ENCODE measurements around the gene ACY1.
A peak's percentile ranks its signal among the peaks of the same experiment; 100 is the strongest.

ACY1 gene

DNA sequence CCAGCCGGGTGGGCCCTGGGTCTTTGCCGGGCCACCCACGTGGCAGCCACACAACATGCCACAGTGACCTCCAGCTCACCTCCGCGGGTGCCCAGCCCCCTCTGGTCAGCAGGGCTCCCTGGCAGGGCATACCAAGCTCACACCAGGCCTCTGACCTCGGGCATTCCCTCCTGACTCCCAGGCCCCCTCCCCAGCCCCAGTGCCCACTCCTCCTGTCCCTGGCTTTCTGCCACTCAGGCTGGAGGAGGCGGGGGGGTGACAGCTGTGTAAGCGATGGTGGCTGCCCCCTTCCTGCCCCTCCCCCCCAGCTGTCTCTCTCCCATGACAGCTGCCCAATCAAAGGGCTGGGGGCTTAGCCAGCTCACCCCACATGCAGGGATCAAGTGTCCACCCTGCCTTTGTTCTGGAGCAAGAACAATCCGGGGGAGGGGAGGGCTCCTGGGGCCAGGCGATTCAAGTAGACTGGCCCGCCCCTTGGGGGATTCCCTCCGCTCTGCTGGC is 19.3 kb upstream of the ACY1 start:
- DNase-seq (ENCODE audit: low read depth in 2 of 2) = no peak

DNA sequence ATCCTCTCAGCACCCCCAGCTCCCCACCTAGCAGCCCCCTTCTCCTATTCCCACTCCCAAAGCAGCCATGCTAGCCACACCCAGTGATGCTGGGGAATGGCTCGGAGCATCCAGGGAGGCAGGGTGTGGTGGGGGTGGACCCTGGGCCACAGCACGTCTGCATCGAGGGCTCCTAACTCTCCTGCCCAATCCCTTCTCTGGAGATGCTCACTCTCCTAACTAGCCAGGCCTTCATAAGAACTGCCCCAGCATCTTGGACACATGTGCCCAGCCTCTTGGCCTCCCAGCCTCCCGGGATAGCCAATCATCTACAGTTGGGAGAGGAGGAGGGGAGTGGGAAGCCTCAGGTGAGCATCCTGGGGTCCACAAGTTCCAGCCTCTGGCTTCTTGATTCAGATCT is 18.8 kb upstream of the ACY1 start:
- no peak for DNase-seq (ENCODE audit: low read depth in 2 of 2)

GRCh38 chr3:51966016-51966415 is 17.3 kb upstream of the ACY1 start:
- DNase-seq (ENCODE audit: low read depth in 2 of 2) = no peak

DNA sequence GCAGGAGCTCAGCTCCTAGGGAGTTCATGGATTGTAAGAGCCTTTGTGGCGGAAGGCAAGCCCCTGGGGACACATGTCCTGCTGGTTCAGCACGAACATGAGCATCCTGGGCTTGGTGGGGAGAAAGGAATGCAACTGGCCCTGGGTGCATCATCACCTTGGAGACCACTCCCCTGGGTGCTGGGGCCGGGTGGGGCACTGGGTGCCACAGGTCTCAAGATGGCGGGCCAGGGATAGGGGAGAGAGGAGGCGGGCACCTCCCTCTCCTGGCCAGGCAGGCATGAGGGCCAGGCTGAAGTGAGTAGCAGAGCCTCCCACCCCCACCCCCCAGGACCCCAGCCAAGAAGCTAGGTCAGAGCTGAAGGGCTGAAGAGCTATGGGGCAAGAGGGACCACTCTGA is 16.8 kb upstream of the ACY1 start:
- DNase-seq (ENCODE audit: low read depth in 2 of 2) = no peak

DNA sequence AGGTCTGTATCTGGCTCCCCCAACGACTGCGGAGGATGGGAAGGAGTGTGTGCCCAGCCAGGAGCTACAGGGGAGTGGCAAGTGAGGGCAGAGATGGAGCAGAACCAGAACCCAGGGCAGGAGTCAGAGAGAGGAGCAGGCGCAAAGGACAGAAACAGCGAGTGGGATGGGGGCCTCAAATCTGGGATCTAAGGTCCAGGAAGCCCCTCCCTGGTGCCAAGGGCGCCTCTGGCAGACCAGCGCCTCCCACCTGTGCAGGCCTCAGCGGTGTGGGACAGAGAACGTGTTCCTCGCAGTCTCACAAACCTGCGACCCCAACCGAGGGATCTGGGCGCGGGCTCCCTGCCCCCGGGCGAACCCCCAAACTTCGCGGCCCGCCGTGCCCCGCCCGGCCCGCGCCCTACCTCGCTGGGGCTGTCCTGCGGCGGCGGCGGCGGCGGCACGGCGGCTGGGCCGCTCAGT is 16.4 kb upstream of the ACY1 start:
- no peak for DNase-seq (ENCODE audit: low read depth in 2 of 2)

- DNase-seq (ENCODE audit: low read depth in 2 of 2) = no peak
Observed at GRCh38 chr3:51967384-51968169, 15.8 kb upstream of the ACY1 start, which contains the start of gene PCBP4. PCBP4 (minus strand) TSS chr3:51967454; CDS start chr3:51961240, 6,214 bp downstream.

- DNase-seq (ENCODE audit: low read depth in 2 of 2) = no peak
Observed at GRCh38 chr3:51968170-51968775, 15.1 kb upstream of the ACY1 start.

GRCh38 chr3:51968883-51969678 is 14.3 kb upstream of the ACY1 start:
- DNase-seq (ENCODE audit: low read depth in 2 of 2) = no peak

DNA sequence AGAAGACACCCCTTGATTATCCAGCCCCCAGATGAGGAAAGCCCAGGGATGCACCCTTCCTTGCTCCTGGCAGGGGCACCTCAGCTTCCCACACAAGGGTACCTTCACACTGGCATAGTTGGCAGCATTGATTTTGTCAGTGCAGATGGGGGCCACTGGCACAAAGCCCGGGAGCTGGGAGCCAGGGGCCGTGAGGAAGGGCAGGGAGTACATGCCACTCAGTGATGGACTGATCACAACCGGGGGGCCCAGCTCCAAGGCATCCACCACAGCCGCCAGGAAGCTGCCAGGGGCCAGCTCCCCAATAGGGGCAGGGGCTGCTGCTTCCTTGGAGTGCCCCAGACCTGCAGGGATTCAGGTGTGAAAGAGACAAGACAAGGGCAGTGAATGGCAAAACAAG is 13.5 kb upstream of the ACY1 start:
- no peak for DNase-seq (ENCODE audit: low read depth in 2 of 2)

GRCh38 chr3:51970606-51971300 is 12.6 kb upstream of the ACY1 start:
- no peak for DNase-seq (ENCODE audit: low read depth in 2 of 2)

- no peak for DNase-seq (ENCODE audit: low read depth in 2 of 2)
Observed at GRCh38 chr3:51971350-51971749, 12.0 kb upstream of the ACY1 start.

DNA sequence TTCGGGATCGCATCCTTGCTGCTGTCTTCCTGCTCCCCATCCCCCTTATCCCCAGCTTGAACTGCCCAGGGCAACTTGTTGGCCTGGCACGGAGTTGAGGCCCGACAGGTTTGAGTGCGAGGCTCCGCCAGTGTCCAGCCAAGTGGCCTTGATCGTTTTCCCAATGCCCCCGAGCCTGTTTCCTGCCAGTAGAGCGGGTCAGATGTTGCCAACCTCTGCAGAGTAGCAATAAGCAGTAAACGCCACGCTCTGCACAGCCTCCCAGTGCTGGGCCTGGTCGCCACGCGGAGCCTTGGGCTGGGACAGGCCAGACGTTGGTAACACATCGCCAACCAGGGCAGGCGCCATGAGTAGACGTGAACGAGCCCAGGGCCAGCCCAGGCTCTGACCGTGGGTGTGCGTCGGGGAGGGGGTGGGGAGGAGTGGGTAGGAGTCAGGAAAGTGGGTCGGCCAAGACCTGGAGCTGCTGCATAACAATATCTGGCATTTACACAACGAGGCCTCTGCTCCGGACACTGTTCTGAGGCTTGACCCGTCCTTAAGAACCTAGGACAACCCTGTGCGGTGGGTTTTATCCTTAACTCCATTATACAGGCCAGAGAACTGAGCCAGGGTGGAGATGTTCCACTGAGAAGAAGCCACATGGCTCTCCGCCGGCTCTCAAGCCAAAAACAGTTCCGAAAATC is 8.9 kb upstream of the ACY1 start:
- DNase-seq (ENCODE audit: low read depth in 2 of 2) = no peak

- DNase-seq (ENCODE audit: low read depth in 2 of 2) = peak; percentile 58 to 69
Observed at GRCh38 chr3:51974963-51975851, 8.1 kb upstream of the ACY1 start, which contains the start of gene ABHD14A. ABHD14A (plus strand) TSS chr3:51975064; CDS start chr3:51975136, 72 bp downstream.

- DNase-seq (ENCODE audit: low read depth in 2 of 2) = no peak
Observed at GRCh38 chr3:51975852-51976549, 7.3 kb upstream of the ACY1 start.

- DNase-seq (ENCODE audit: low read depth in 2 of 2) = no peak
Observed at GRCh38 chr3:51977446-51978142, 5.7 kb upstream of the ACY1 start.

DNA sequence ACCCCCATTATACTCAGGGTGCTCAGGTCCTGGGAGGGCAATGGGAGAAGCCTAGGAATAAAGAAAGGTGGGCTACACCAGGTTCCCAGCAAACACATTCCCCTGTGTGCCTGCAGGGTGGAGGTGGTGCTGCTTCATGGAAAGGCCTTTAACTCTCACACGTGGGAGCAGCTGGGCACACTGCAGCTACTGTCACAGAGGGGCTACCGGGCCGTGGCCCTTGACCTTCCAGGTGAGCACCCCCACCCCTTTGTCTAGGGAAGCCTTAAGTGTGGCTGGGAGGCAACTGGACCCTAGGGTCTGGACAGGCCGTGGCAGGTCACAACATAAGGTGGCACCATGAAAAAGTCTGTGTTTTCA is 5.2 kb upstream of the ACY1 start:
- no peak for DNase-seq (ENCODE audit: low read depth in 2 of 2)

- no peak for DNase-seq (ENCODE audit: low read depth in 2 of 2)
Observed at GRCh38 chr3:51980253-51980652, 3.1 kb upstream of the ACY1 start.

DNA sequence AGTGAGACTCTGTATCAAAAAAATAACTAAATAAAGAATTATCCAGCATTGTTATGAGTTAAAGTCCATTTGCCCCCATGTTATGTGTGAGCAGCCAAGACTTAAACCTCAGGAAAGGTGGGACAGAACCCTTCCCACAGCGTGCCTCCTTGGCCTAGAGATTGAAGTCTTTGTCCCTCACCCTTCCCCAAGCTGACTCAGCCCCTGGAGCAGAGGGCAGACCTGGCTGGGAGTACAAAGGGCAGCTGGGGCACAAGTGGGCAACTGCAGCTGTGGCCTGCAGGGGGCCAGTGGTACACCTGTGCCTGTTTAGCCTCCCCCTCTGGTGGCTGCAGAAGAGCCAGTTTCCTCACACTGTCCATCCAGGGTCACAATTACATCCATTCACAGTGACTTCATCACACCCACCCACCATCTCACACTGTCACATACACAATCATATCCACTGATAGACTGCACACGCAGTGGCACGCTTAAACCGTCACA is 940 bp upstream of the ACY1 start:
- no peak for DNase-seq (ENCODE audit: low read depth in 2 of 2)

Measured in stimulated activated CD8-positive, alpha-beta memory T cell treated with anti-CD3 and anti-CD28 coated beads, Interleukin-15, amount 100 ng/mL, for 48 hours (primary cell).